SK-N-MC (cell line): ENCODE data around the gene DSCAM.
"Not testable (repeated sequence)": the region's sequence is repeated elsewhere in the genome, so short reads cannot be mapped to it uniquely, and the experiment has no call there.

Experiments
- DNase-seq: peaks from one replicate; pipeline ENCODE4 v3.0.0-alpha.2; 2011; ENCODE audit warnings: low read depth, low spot score
- H3K27ac ChIP-seq: fragments of 200-600 bp; sonication (generic); 2 replicates; pipeline ENCODE4 v1.5.1; 2016; ENCODE audit warnings: mixed run types
- H3K36me3 ChIP-seq: fragments of 200-600 bp; sonication (generic); 2 replicates; pipeline ENCODE4 v1.6.1; 2017; ENCODE audit warnings: antibody characterized with exemption, low read length, mixed read lengths; ENCODE audit not compliant: insufficient read depth
- H3K4me3 ChIP-seq: fragments of 200-600 bp; sonication (generic); 2 replicates; pipeline ENCODE4 v1.5.1; 2016
- H3K9ac ChIP-seq: fragments of 200-600 bp; sonication (generic); 2 replicates; pipeline ENCODE4 v1.8.0; 2017; ENCODE audit warnings: mixed run types, mixed read lengths; ENCODE audit not compliant: insufficient read length
- H3K9me3 ChIP-seq: fragments of 200-600 bp; sonication (generic); 2 replicates; pipeline ENCODE4 v1.6.1; 2017; ENCODE audit warnings: low read depth, mild to moderate bottlenecking, antibody characterized with exemption, low read length, moderate library complexity, mixed read lengths
- EZH2 ChIP-seq: fragments of 200-600 bp; sonication (generic); IDR thresholded peaks from one replicate; pipeline ENCODE4 v1.6.1; 2017; ENCODE audit warnings: antibody characterized with exemption
- FOXP2 ChIP-seq: optimal IDR thresholded peaks from 2 replicates; pipeline ENCODE3; 2011; ENCODE audit warnings: mild to moderate bottlenecking, moderate library complexity; ENCODE audit not compliant: insufficient read depth; ENCODE audit errors: extremely low read length, control extremely low read depth
- POLR2AphosphoS5 ChIP-seq: IDR thresholded peaks from 2 replicates; pipeline ENCODE4 v1.6.1; 2012; ENCODE audit warnings: mild to moderate bottlenecking, low read depth, low read length, borderline replicate concordance

Gene DSCAM

GRCh38 chr21:40186045-40186444, 660.9 kb downstream of the DSCAM start:
- TF ChIP-seq POLR2AphosphoS5 = no peak
- no peak for TF ChIP-seq EZH2
- no peak for TF ChIP-seq FOXP2

GRCh38 chr21:40185208-40185607, 661.8 kb downstream of the DSCAM start:
- no peaks in the 10 kb centered on the region for H3K9me3 ChIP-seq
- no peak for DNase-seq

More at GRCh38 chr21:40186045-40186444, 660.9 kb downstream of the DSCAM start:
- H3K9me3 ChIP-seq = no peaks in the 10 kb centered on the region
- DNase-seq = no peak
- H3K9ac ChIP-seq = no peak overlapping the region
- H3K27ac ChIP-seq = no peak overlapping the region
- no peaks in the 10 kb centered on the region for H3K36me3 ChIP-seq
- H3K4me3 ChIP-seq = no peak overlapping the region

GRCh38 chr21:40182491-40182890, 664.5 kb downstream of the DSCAM start:
- not testable (repeated sequence) for H3K36me3 ChIP-seq, DNase-seq, H3K9me3 ChIP-seq, H3K9ac ChIP-seq, H3K27ac ChIP-seq, H3K4me3 ChIP-seq

More at GRCh38 chr21:40185208-40185607, 661.8 kb downstream of the DSCAM start:
- no peak overlapping the region for H3K4me3 ChIP-seq
- H3K9ac ChIP-seq = no peak overlapping the region
- no peak overlapping the region for H3K27ac ChIP-seq
- TF ChIP-seq EZH2 = no peak
- TF ChIP-seq FOXP2 = no peak
- no peak for TF ChIP-seq POLR2AphosphoS5
- no peaks in the 10 kb centered on the region for H3K36me3 ChIP-seq

GRCh38 chr21:40179166-40179565, 667.8 kb downstream of the DSCAM start:
- Histone ChIP-seq H3K9me3 (no peaks in the 10 kb centered on the region), H3K36me3 (no peaks in the 10 kb centered on the region), H3K4me3 (no peak overlapping the region), H3K9ac (no peak overlapping the region), H3K27ac (no peak overlapping the region)
- no peak for DNase-seq
- no peak for TF ChIP-seq FOXP2
- TF ChIP-seq POLR2AphosphoS5 = no peak
- TF ChIP-seq EZH2 = no peak

GRCh38 chr21:40178726-40179125, 668.2 kb downstream of the DSCAM start:
- no peak overlapping the region for H3K27ac ChIP-seq
- no peak for DNase-seq
- TF ChIP-seq FOXP2 = no peak
- TF ChIP-seq POLR2AphosphoS5 = no peak
- no peak for TF ChIP-seq EZH2
- H3K36me3 ChIP-seq = no peaks in the 10 kb centered on the region
- no peak overlapping the region for H3K9ac ChIP-seq
- H3K9me3 ChIP-seq = no peaks in the 10 kb centered on the region
- H3K4me3 ChIP-seq = no peak overlapping the region

GRCh38 chr21:40177979-40178378, 669.0 kb downstream of the DSCAM start:
- Histone ChIP-seq H3K36me3 (no peaks in the 10 kb centered on the region), H3K9ac (no peak overlapping the region), H3K27ac (no peak overlapping the region), H3K9me3 (no peaks in the 10 kb centered on the region), H3K4me3 (no peak overlapping the region)
- DNase-seq = no peak
- TF ChIP-seq EZH2 = no peak
- no peak for TF ChIP-seq FOXP2
- TF ChIP-seq POLR2AphosphoS5 = no peak

- Histone ChIP-seq H3K9ac (no peak overlapping the region), H3K4me3 (no peak overlapping the region), H3K9me3 (no peaks in the 10 kb centered on the region), H3K27ac (no peak overlapping the region), H3K36me3 (no peaks in the 10 kb centered on the region)
- TF ChIP-seq POLR2AphosphoS5 (no peak), EZH2 (no peak), FOXP2 (no peak)
- DNase-seq = no peak
Observed at GRCh38 chr21:40176724-40177123, 670.2 kb downstream of the DSCAM start.

GRCh38 chr21:40173816-40174215, 673.1 kb downstream of the DSCAM start:
- H3K4me3 ChIP-seq = no peak overlapping the region
- TF ChIP-seq EZH2 (no peak), POLR2AphosphoS5 (no peak), FOXP2 (no peak)
- no peak overlapping the region for H3K9ac ChIP-seq
- no peaks in the 10 kb centered on the region for H3K9me3 ChIP-seq
- DNase-seq = no peak
- H3K36me3 ChIP-seq = no peaks in the 10 kb centered on the region
- no peak overlapping the region for H3K27ac ChIP-seq

GRCh38 chr21:40169971-40170370, 677.0 kb downstream of the DSCAM start:
- H3K4me3 ChIP-seq = no peak overlapping the region
- DNase-seq = no peak
- no peak for TF ChIP-seq POLR2AphosphoS5
- no peak overlapping the region for H3K9ac ChIP-seq
- H3K27ac ChIP-seq = no peak overlapping the region
- no peaks in the 10 kb centered on the region for H3K36me3 ChIP-seq
- H3K9me3 ChIP-seq = no peaks in the 10 kb centered on the region

- TF ChIP-seq EZH2 = no peak
- TF ChIP-seq FOXP2 = no peak
- TF ChIP-seq POLR2AphosphoS5 = no peak
- no peaks in the 10 kb centered on the region for H3K9me3 ChIP-seq
- no peak for DNase-seq
Observed at GRCh38 chr21:40166291-40166843, 680.6 kb downstream of the DSCAM start.

More at GRCh38 chr21:40166291-40166843, 680.6 kb downstream of the DSCAM start:
- Histone ChIP-seq H3K36me3 (no peaks in the 10 kb centered on the region), H3K4me3 (no peak overlapping the region), H3K27ac (no peak overlapping the region), H3K9ac (no peak overlapping the region)
